Testis (tissue), 3 donors: ENCODE measurements around the gene FBF1. TPM values are rescaled to one million over a fixed set of nuclear protein-coding genes. Genes with fewer than 3 reads are reported as not detected.

Experiments used
- DNase-seq: peaks from one replicate; pipeline ENCODE4 v3.0.0-alpha.2; 2019
- H3K27ac ChIP-seq, 2 donors: fragments of 200-600 bp; sonication (generic); one replicate each; pipeline ENCODE4 v1.5.1; 2019
- H3K27me3 ChIP-seq: fragments of 200-600 bp; sonication (generic); one replicate; pipeline ENCODE4 v1.5.1; 2019
- H3K36me3 ChIP-seq: fragments of 200-600 bp; sonication (generic); one replicate; pipeline ENCODE4 v1.5.1; 2017; ENCODE audit warnings: low read depth; ENCODE audit errors: missing control alignments
- H3K4me1 ChIP-seq: fragments of 200-600 bp; sonication (generic); one replicate; pipeline ENCODE4 v1.5.1; 2019
- H3K4me3 ChIP-seq, 2 donors: fragments of 200-600 bp; sonication (generic); one replicate each; pipeline ENCODE4 v1.5.1; 2017 to 2019
- H3K9me3 ChIP-seq: fragments of 200-600 bp; sonication (generic); one replicate; pipeline ENCODE4 v1.5.1; 2017
- CTCF ChIP-seq, 3 experiments: fragments of 450-650 bp in 2 of 3; fragments of 200-600 bp in 1 of 3; sonication (generic) in 1 of 3; IDR thresholded peaks; one replicate each; pipeline ENCODE4 v1.5.1; 2016 to 2019; ENCODE audit warnings: antibody characterized with exemption in 3 of 3, mild to moderate bottlenecking in 2 of 3, moderate library complexity in 1 of 3
- POLR2A ChIP-seq: fragments of 450-650 bp; IDR thresholded peaks from one replicate; pipeline ENCODE4 v1.6.1; 2017; ENCODE audit warnings: antibody characterized with exemption, mild to moderate bottlenecking, moderate library complexity
- WGBS, 2 donors: methylation state at CpG; one replicate each; pipeline ENCODE4 v1.1.5; 2018; 5-methylcytosine and 5-hydroxymethylcytosine counted together
- intact Hi-C: fragments of 100-400 bp; cut with DNase I; formaldehyde crosslinking; loops from one replicate; pipeline ENCODE4 v1.15.1; 2023; ENCODE audit warnings: low total_unique reads
- polyA plus RNA-seq: library from polyadenylated mRNA; stranded (reverse); fragments of 350-450 nt; fragmentation: Illumina TruSeq; extraction: RNeasy Lipid Tissue Mini Kit (QIAGEN cat#74804); gene quantifications from one replicate; pipeline ENCODE4 v1.2.3, GENCODE V29; 2014; ENCODE audit warnings: low read depth, low replicate concordance; ENCODE audit not compliant: insufficient read depth
- total RNA-seq, 2 donors: library from RNA; depleted of rRNA; stranded (reverse); fragments of >200 nt; gene quantifications; one replicate each; pipeline ENCODE4 v1.2.3, GENCODE V29; 2016

FBF1 gene
- total and polyA plus RNA-seq, 3 donors from 2014 or later = 81.1 to 119 (median 85.4) TPM

GRCh38 chr17:75926456-75926855 is 14.4 kb downstream of the FBF1 start:
- intact Hi-C loops = no loop called here
- no peak overlapping the region for H3K27ac ChIP-seq
- DNase-seq = no peak
- no peak overlapping the region for H3K4me3 ChIP-seq
- H3K27me3 ChIP-seq = no peaks in the 10 kb centered on the region
- no peak for TF ChIP-seq POLR2A
- no peak for TF ChIP-seq CTCF (IDR thresholded peaks at IDR 0.05)
- no peaks in the 10 kb centered on the region for H3K36me3 ChIP-seq
- 89 to 97% methylated on average over 3 to 4 of the region's 4 CpGs for WGBS, 2 donors
- H3K4me1 ChIP-seq = peaks cover 19% of the 10 kb centered on the region
- H3K9me3 ChIP-seq = no peaks in the 10 kb centered on the region

- Histone ChIP-seq H3K36me3 (no peaks in the 10 kb centered on the region), H3K27ac (no peak overlapping the region), H3K9me3 (no peaks in the 10 kb centered on the region), H3K27me3 (no peaks in the 10 kb centered on the region), H3K4me1 (peaks cover 18% of the 10 kb centered on the region), H3K4me3 (no peak overlapping the region)
- WGBS, 2 donors = 95 to 96% methylated on average over 10 to 14 of the region's 15 CpGs
- no peak for DNase-seq
- intact Hi-C loops = no loop called here
- no peak for TF ChIP-seq CTCF (IDR thresholded peaks at IDR 0.05)
Measured at GRCh38 chr17:75925912-75926311, 14.9 kb downstream of the FBF1 start.

- Histone ChIP-seq H3K27me3 (no peaks in the 10 kb centered on the region), H3K4me1 (peaks cover 23% of the 10 kb centered on the region), H3K36me3 (no peaks in the 10 kb centered on the region), H3K27ac (no peak overlapping the region), H3K4me3 (no peak overlapping the region), H3K9me3 (no peaks in the 10 kb centered on the region)
- DNase-seq = no peak
- intact Hi-C loops = no loop called here
- WGBS, 2 donors = 96 to 100% methylated on average over 5 to 11 of the region's 11 CpGs
- no peak for TF ChIP-seq CTCF (IDR thresholded peaks at IDR 0.05)
- TF ChIP-seq POLR2A = no peak
Measured at GRCh38 chr17:75925103-75925502, 15.7 kb downstream of the FBF1 start.

- Histone ChIP-seq H3K9me3 (no peaks in the 10 kb centered on the region), H3K27ac (peak overlapping the region in 1 of 2 donors; percentile 8), H3K27me3 (no peaks in the 10 kb centered on the region), H3K4me1 (peaks cover 23% of the 10 kb centered on the region), H3K36me3 (no peaks in the 10 kb centered on the region), H3K4me3 (no peak overlapping the region)
- DNase-seq = peak; percentile 67
- TF ChIP-seq POLR2A (no peak), CTCF (IDR thresholded peaks at IDR 0.05) (no peak)
- WGBS, 2 donors = 59 to 67% methylated on average over 10 to 19 of the region's 19 CpGs
- intact Hi-C loops = no loop called here
Measured at GRCh38 chr17:75922963-75923874, 17.6 kb downstream of the FBF1 start.
